Tibial artery (tissue), 4 donors: ENCODE results near the gene TMEM52B.

Source experiments
- DNase-seq, 2 donors: peaks; one replicate each; pipeline ENCODE4 v3.0.0-alpha.2; 2019
- H3K27ac ChIP-seq, 2 donors: fragments of 200-600 bp; sonication (generic) in 1 of 2; 1 replicate in 1 of 2; 2 replicates in 1 of 2; pipeline ENCODE4 v1.5.1; 2018 to 2019; ENCODE audit warnings: mild to moderate bottlenecking in 1 of 2
- H3K27me3 ChIP-seq, 2 donors: fragments of 200-600 bp; sonication (generic) in 1 of 2; one replicate each; pipeline versions ENCODE4 v1.5.1 to v1.6.0; 2016 to 2019
- H3K36me3 ChIP-seq, 3 donors: fragments of 200-600 bp; sonication (generic) in 2 of 3; one replicate each; pipeline ENCODE4 v1.5.1; 2016 to 2019; ENCODE audit warnings: mild to moderate bottlenecking in 2 of 3
- H3K4me1 ChIP-seq, 4 donors: fragments of 200-600 bp; sonication (generic) in 2 of 4; 1 replicate in 3 of 4; 2 replicates in 1 of 4; pipeline ENCODE4 v1.5.1; 2016 to 2019
- H3K4me3 ChIP-seq, 2 donors: fragments of 200-600 bp; sonication (generic) in 1 of 2; 1 replicate in 1 of 2; 2 replicates in 1 of 2; pipeline ENCODE4 v1.5.1; 2018 to 2019; ENCODE audit warnings: mild to moderate bottlenecking in 2 of 2
- H3K9me3 ChIP-seq, 3 donors: fragments of 200-600 bp; sonication (generic) in 1 of 3; one replicate each; pipeline ENCODE4 v1.5.1; 2016 to 2019
- intact Hi-C: fragments of 100-400 bp; cut with DNase I; formaldehyde crosslinking; loops from one replicate; pipeline ENCODE4 v1.15.0; 2023; ENCODE audit warnings: low total_unique reads
- TF ChIP-seq, protein P1 (sequence below), 2 experiments: fragments of 200-600 bp in 1 of 2; fragments of 450-650 bp in 1 of 2; IDR thresholded peaks; one replicate each; pipeline ENCODE4 v1.5.1; 2017 to 2019; ENCODE audit warnings: antibody characterized with exemption in 2 of 2, mild to moderate bottlenecking in 1 of 2, moderate library complexity in 1 of 2

Gene TMEM52B

DNA sequence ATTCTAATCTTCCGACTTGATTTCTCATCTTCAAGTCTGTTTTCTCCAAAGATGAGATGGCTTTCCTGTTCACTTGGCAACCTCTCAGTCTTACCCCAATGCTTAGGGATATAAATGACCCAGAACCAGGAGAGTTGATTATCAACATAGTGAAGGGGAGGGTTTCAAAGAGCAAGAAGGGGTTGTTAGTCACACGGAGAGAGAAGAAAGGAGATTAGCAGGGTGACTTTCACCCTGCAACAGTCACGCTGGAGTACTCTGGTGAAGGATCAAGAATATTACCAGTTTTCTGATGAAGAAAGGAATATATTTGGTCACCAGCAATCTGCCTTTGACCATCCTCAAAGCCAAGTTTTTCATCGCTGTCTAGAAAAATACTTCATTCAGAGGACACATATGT lies at the start of gene TMEM52B:
TMEM52B (plus strand) TSS at position 212 of the 400 bp plus-strand sequence. CDS start 543 bp downstream, outside the sequence.
- no peaks in the 10 kb centered on the region for H3K36me3 ChIP-seq
- H3K4me1 ChIP-seq: no peaks in the 10 kb centered on the region
- H3K27me3 ChIP-seq: peaks cover 0 to 13% of the 10 kb centered on the region in 2 donors
- H3K27ac ChIP-seq: no peak within 1 kb of the TSS
- intact Hi-C loops: no loop called here
- TF ChIP-seq, protein P1, sequence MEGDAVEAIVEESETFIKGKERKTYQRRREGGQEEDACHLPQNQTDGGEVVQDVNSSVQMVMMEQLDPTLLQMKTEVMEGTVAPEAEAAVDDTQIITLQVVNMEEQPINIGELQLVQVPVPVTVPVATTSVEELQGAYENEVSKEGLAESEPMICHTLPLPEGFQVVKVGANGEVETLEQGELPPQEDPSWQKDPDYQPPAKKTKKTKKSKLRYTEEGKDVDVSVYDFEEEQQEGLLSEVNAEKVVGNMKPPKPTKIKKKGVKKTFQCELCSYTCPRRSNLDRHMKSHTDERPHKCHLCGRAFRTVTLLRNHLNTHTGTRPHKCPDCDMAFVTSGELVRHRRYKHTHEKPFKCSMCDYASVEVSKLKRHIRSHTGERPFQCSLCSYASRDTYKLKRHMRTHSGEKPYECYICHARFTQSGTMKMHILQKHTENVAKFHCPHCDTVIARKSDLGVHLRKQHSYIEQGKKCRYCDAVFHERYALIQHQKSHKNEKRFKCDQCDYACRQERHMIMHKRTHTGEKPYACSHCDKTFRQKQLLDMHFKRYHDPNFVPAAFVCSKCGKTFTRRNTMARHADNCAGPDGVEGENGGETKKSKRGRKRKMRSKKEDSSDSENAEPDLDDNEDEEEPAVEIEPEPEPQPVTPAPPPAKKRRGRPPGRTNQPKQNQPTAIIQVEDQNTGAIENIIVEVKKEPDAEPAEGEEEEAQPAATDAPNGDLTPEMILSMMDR (IDR thresholded peaks at IDR 0.05): no peak
- DNase-seq: no peak
- no peak within 1 kb of the TSS for H3K4me3 ChIP-seq
- no peaks in the 10 kb centered on the region for H3K9me3 ChIP-seq

DNA sequence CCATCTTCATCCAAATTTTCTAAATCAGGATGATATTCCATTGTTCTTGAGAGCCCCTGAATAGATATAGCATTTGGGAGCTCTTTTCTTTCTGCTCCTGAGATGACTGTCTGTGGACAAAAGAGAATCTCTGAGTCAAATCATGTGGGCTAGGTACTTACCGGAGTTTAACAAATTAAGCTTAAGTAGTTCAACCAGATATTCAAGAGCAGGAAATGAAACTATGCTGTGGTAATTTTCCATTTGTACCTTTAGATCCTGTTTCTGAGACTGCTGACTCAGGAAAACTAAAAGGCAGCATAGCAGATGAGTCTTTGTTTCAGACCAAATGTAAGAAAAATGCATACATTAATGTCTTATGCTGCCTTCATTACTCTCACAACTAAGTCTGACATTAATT lies 48.8 kb upstream of the TMEM52B start, which contains the start of gene CLEC7A:
CLEC7A (minus strand) TSS at position 158 of the 400 bp plus-strand sequence; CDS start at position 41, 117 bp downstream.
- no peaks in the 10 kb centered on the region for H3K36me3 ChIP-seq
- DNase-seq: no peak
- TF ChIP-seq, protein P1 (IDR thresholded peaks at IDR 0.05): no peak
- intact Hi-C loops: no loop called here
- H3K27ac ChIP-seq: no peak within 1 kb of the TSS
- no peaks in the 10 kb centered on the region for H3K4me1 ChIP-seq
- H3K4me3 ChIP-seq: peak within 1 kb of the TSS; percentile 9 to 27
- no peaks in the 10 kb centered on the region for H3K27me3 ChIP-seq
- no peaks in the 10 kb centered on the region for H3K9me3 ChIP-seq

DNA sequence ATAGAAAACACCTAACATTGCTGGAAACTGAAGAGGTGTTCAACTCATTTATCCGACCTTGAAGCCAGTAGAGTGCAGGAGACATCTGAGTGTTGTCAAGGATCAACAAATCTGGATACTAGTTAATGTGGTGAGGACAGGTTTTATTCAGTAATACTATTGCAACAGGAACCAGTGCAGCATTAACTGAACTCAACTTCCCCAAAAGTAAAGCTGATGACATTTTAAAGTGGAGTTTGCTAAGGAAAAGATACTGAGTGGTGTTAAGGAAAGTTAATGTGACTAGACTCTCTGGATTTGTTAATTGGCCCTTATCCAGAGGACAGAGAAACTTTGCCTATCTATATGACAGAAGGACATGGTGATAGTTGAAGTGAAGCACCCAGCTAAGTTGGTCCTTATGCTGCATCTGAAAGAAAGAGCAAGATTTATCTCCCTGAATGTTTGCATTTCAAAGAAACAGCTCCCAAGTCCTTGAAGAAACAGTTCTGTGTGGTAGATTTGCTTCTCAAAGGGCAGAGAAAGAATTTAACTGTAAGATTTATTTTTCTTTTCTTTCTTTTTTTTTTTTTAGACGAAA lies 47.6 kb upstream of the TMEM52B start:
- no peak overlapping the region for H3K27ac ChIP-seq
- DNase-seq: no peak
- no peaks in the 10 kb centered on the region for H3K9me3 ChIP-seq
- no peaks in the 10 kb centered on the region for H3K4me1 ChIP-seq
- H3K27me3 ChIP-seq: no peaks in the 10 kb centered on the region
- no peaks in the 10 kb centered on the region for H3K36me3 ChIP-seq
- TF ChIP-seq, protein P1 (IDR thresholded peaks at IDR 0.05): no peak
- no peak overlapping the region for H3K4me3 ChIP-seq
- intact Hi-C loops: no loop called here

DNA sequence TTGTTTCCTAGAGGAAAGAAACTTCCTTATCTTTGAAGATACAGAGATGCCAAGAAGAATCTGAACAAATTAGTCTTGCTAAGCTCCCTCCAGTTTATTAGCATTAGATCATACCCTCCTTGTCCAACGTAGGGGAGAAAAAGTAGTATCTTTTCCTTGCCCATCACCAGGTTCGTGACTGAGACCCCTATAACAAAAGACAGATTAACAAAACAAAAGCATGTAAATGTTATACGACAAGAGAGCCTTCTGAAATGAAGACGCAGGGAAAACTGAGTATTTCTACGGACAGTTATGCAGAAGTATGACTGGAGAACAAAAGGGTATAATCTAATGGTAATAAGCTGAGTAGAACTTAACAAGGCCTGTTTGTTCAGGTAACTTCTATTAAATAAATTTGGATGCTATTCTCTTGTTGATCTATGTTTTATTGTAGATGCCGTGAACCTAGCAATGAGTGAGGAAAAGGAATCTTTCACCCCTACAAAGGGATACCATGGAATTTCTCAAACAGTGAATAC lies 45.9 kb upstream of the TMEM52B start:
- H3K4me1 ChIP-seq: no peaks in the 10 kb centered on the region
- no peaks in the 10 kb centered on the region for H3K36me3 ChIP-seq
- no peak overlapping the region for H3K4me3 ChIP-seq
- no peak overlapping the region for H3K27ac ChIP-seq
- H3K9me3 ChIP-seq: no peaks in the 10 kb centered on the region
- DNase-seq: no peak
- intact Hi-C loops: no loop called here
- TF ChIP-seq, protein P1 (IDR thresholded peaks at IDR 0.05): no peak
- no peaks in the 10 kb centered on the region for H3K27me3 ChIP-seq

DNA sequence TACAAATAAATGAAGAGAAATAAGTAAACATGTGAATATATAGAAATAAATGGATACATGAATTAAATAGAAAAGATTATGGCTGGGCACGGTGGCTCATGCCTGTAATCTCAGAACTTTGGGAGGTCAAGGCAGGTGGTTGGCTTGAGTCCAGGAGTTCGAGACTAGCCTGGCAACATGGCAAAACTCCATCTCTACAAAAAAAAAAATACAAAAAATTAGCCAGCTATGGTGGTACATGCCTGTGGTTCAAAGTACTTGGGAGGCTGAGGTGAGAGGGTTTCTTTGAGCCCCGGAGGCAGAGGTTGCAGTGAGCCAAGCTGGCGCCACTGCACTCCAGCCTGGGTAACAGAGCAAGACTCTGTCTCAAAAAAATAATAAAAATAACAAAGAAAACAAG lies 43.7 kb upstream of the TMEM52B start:
- no peaks in the 10 kb centered on the region for H3K36me3 ChIP-seq
- no peak overlapping the region for H3K27ac ChIP-seq
- no peaks in the 10 kb centered on the region for H3K9me3 ChIP-seq
- TF ChIP-seq, protein P1 (IDR thresholded peaks at IDR 0.05): no peak
- H3K27me3 ChIP-seq: no peaks in the 10 kb centered on the region
- no peak overlapping the region for H3K4me3 ChIP-seq
- intact Hi-C loops: no loop called here
- H3K4me1 ChIP-seq: no peaks in the 10 kb centered on the region
- no peak for DNase-seq
